WTC11 (cell line): ENCODE measurements around the gene GLB1L3.

Experiments
- CBFB ChIP-seq: sonication (generic); formaldehyde crosslinking; IDR thresholded peaks from 2 replicates; pipeline ENCODE4 v1.8.1; 2022; ENCODE audit warnings: mild to moderate bottlenecking, low read depth, missing genetic modification reagents
- KAT7 ChIP-seq: sonication (generic); formaldehyde crosslinking; IDR thresholded peaks from 2 replicates; pipeline ENCODE4 v1.8.1; 2023; ENCODE audit warnings: missing genetic modification reagents, mild to moderate bottlenecking, borderline replicate concordance

- no peak for TF ChIP-seq CBFB (CRISPR knock-in tag)
- TF ChIP-seq KAT7 (CRISPR knock-in tag) = no peak
Measured at GRCh38 chr11:134337051-134337450, 60.9 kb downstream of the GLB1L3 start.
